Measurements from ENCODE around the gene PHLDA3.

GRCh38 chr1:201481004-201481380 lies 12.0 kb upstream of the PHLDA3 start:
- TF ChIP-seq, protein P1, sequence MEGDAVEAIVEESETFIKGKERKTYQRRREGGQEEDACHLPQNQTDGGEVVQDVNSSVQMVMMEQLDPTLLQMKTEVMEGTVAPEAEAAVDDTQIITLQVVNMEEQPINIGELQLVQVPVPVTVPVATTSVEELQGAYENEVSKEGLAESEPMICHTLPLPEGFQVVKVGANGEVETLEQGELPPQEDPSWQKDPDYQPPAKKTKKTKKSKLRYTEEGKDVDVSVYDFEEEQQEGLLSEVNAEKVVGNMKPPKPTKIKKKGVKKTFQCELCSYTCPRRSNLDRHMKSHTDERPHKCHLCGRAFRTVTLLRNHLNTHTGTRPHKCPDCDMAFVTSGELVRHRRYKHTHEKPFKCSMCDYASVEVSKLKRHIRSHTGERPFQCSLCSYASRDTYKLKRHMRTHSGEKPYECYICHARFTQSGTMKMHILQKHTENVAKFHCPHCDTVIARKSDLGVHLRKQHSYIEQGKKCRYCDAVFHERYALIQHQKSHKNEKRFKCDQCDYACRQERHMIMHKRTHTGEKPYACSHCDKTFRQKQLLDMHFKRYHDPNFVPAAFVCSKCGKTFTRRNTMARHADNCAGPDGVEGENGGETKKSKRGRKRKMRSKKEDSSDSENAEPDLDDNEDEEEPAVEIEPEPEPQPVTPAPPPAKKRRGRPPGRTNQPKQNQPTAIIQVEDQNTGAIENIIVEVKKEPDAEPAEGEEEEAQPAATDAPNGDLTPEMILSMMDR (IDR thresholded peaks at IDR 0.05 in 8 of 11, conservative IDR thresholded peaks at IDR 0.05 in 3 of 11): no peak
- TF ChIP-seq POLR2A (IDR thresholded peaks at IDR 0.05): no peak
- TF ChIP-seq POLR2AphosphoS5 (IDR thresholded peaks at IDR 0.05): no peak
